H1 (cell line): ENCODE data around the gene NTN5. TPM values are rescaled to one million over a fixed set of nuclear protein-coding genes. Genes with fewer than 3 reads are reported as not detected.

Experiments
- CTCF ChIA-PET: fragments of 300-600 bp; sonication (Branson Sonifier 250); formaldehyde crosslinking; loops from one replicate; lab custom pipeline; 2021; ENCODE audit not compliant: partially characterized antibody; lab: Charles Lee
- POLR2A ChIA-PET: fragments of 300-600 bp; sonication (Branson Sonifier 250); formaldehyde crosslinking; loops from one replicate; lab custom pipeline; 2021; ENCODE audit warnings: inconsistent platforms; ENCODE audit not compliant: partially characterized antibody; lab: Charles Lee
- DNase-seq, 2 experiments: peaks; one replicate each; pipeline versions ENCODE4 v3.0.0 to v3.0.0-alpha.2; 2010 to 2022; ENCODE audit warnings: low spot score in 2 of 2, low read depth in 1 of 2, mixed read lengths in 1 of 2
- FAIRE-seq: peaks from 2 replicates; lab custom pipeline; 2011; peaks lifted over from hg19 to GRCh38; lab: Jason Lieb, UNC
- H2AFZ ChIP-seq: 2 replicates; pipeline ENCODE4 v1.8.1; 2012; ENCODE audit warnings: low read length, inconsistent platforms
- H2AK5ac ChIP-seq: 2 replicates; pipeline ENCODE4 v1.6.1; 2013; ENCODE audit warnings: low read depth, low read length
- H2BK120ac ChIP-seq: replicated peaks from 2 replicates; pipeline ENCODE3; 2013; ENCODE audit warnings: low read depth, low read length, inconsistent platforms
- H2BK12ac ChIP-seq: 2 replicates; pipeline ENCODE4 v1.6.1; 2013; ENCODE audit warnings: low read depth, low read length
- H2BK15ac ChIP-seq: 2 replicates; pipeline ENCODE4 v1.6.1; 2013; ENCODE audit warnings: low read length
- H2BK20ac ChIP-seq: 2 replicates; pipeline ENCODE4 v1.6.1; 2013; ENCODE audit warnings: low read length
- H2BK5ac ChIP-seq: 2 replicates; pipeline ENCODE4 v1.6.1; 2013; ENCODE audit warnings: low read depth, low read length
- H3K14ac ChIP-seq: 2 replicates; pipeline ENCODE4 v1.6.1; 2013; ENCODE audit warnings: inconsistent platforms; ENCODE audit not compliant: insufficient read length
- H3K18ac ChIP-seq: 2 replicates; pipeline ENCODE4 v1.6.1; 2013; ENCODE audit warnings: low read length; ENCODE audit errors: extremely low read depth
- H3K23ac ChIP-seq: 2 replicates; pipeline ENCODE4 v1.6.1; 2013; ENCODE audit warnings: inconsistent platforms; ENCODE audit not compliant: insufficient read length
- H3K23me2 ChIP-seq: 2 replicates; pipeline ENCODE4 v1.6.1; 2013; ENCODE audit warnings: low read depth, low read length
- H3K27ac ChIP-seq: 2 replicates; pipeline ENCODE4 v1.6.1; 2011; ENCODE audit warnings: low read depth, low read length, inconsistent platforms
- H3K27me3 ChIP-seq, 4 experiments: replicated peaks in 1 of 4; 1 replicate in 1 of 4; 2 replicates in 3 of 4; pipeline versions ENCODE4 v1.6.1 to v1.8.1; 2011 to 2013; ENCODE audit warnings: low read length in 3 of 4, mild to moderate bottlenecking in 3 of 4, inconsistent platforms in 2 of 4, mixed read lengths in 2 of 4, moderate library complexity in 1 of 4; ENCODE audit not compliant: control insufficient read depth in 3 of 4, insufficient read depth in 3 of 4; ENCODE audit errors: extremely low read depth in 1 of 4
- H3K36me3 ChIP-seq, 4 experiments: 2 replicates each; pipeline versions ENCODE4 v1.6.1 to v1.8.1; 2011 to 2013; ENCODE audit warnings: mild to moderate bottlenecking in 4 of 4, low read length in 3 of 4, moderate library complexity in 2 of 4, control low read depth in 1 of 4, inconsistent platforms in 1 of 4; ENCODE audit not compliant: insufficient read depth in 4 of 4, control insufficient read depth in 2 of 4
- H3K4ac ChIP-seq: replicated peaks from 2 replicates; pipeline ENCODE3; 2013; ENCODE audit warnings: low read length, low read depth, mixed read lengths, inconsistent platforms; ENCODE audit not compliant: insufficient read length
- H3K4me1 ChIP-seq, 4 experiments: replicated peaks in 1 of 4; 1 replicate in 1 of 4; 2 replicates in 3 of 4; pipeline versions ENCODE4 v1.6.1 to v1.8.1; 2011 to 2013; ENCODE audit warnings: low read length in 3 of 4, inconsistent platforms in 2 of 4, mixed read lengths in 1 of 4; ENCODE audit not compliant: insufficient read depth in 4 of 4, control insufficient read depth in 3 of 4
- H3K4me2 ChIP-seq, 2 experiments: 2 replicates each; pipeline versions ENCODE4 v1.6.1 to v1.8.1; 2011 to 2013; ENCODE audit warnings: low read depth in 2 of 2, low read length in 2 of 2, control low read depth in 1 of 2, inconsistent platforms in 1 of 2, mild to moderate bottlenecking in 1 of 2; ENCODE audit not compliant: insufficient read depth in 1 of 2
- H3K4me3 ChIP-seq, 4 experiments: fragments of 200-600, 300-600 bp in 1 of 4; sonication (generic), shearing (Covaris generic), sonication (Bioruptor Twin) in 1 of 4; 2 replicates each; pipeline versions ENCODE4 v1.5.1 to v1.8.1; 2011 to 2016; ENCODE audit warnings: low read length in 4 of 4, low read depth in 3 of 4, control low read depth in 2 of 4, inconsistent platforms in 2 of 4, mild to moderate bottlenecking in 2 of 4, mixed read lengths in 1 of 4, moderate library complexity in 1 of 4; ENCODE audit not compliant: insufficient read depth in 2 of 4; ENCODE audit errors: extremely low read depth in 1 of 4
- H3K56ac ChIP-seq: replicated peaks from 2 replicates; pipeline ENCODE3; 2013; ENCODE audit warnings: low read depth, mild to moderate bottlenecking, mixed read lengths, low read length, inconsistent platforms; ENCODE audit not compliant: insufficient read length
- H3K79me1 ChIP-seq: 2 replicates; pipeline ENCODE4 v1.6.1; 2013; ENCODE audit warnings: low read depth, low read length, control low read depth
- H3K79me2 ChIP-seq, 2 experiments: 2 replicates each; pipeline versions ENCODE4 v1.6.1 to v1.8.1; 2012 to 2013; ENCODE audit warnings: low read length in 2 of 2, mild to moderate bottlenecking in 2 of 2, inconsistent platforms in 1 of 2; ENCODE audit not compliant: insufficient read depth in 2 of 2, control insufficient read depth in 1 of 2
- H3K9ac ChIP-seq, 4 experiments: replicated peaks in 1 of 4; 1 replicate in 1 of 4; 2 replicates in 3 of 4; pipeline versions ENCODE4 v1.6.1 to v1.8.1; 2011 to 2013; ENCODE audit warnings: low read depth in 3 of 4, low read length in 3 of 4, control low read depth in 2 of 4, mild to moderate bottlenecking in 2 of 4, moderate library complexity in 2 of 4, inconsistent platforms in 1 of 4; ENCODE audit errors: extremely low read depth in 1 of 4
- H3K9me3 ChIP-seq, 2 experiments: 2 replicates each; pipeline versions ENCODE4 v1.6.1 to v1.8.1; 2012 to 2013; ENCODE audit warnings: mild to moderate bottlenecking in 2 of 2, moderate library complexity in 2 of 2, control low read depth in 1 of 2, inconsistent platforms in 1 of 2, low read depth in 1 of 2, low read length in 1 of 2, mixed read lengths in 1 of 2; ENCODE audit not compliant: insufficient read depth in 2 of 2
- H4K20me1 ChIP-seq, 2 experiments: replicated peaks in 1 of 2; 2 replicates each; pipeline versions ENCODE3 to v1.8.1; 2011 to 2013; ENCODE audit warnings: inconsistent platforms in 2 of 2, low read length in 2 of 2, mild to moderate bottlenecking in 1 of 2; ENCODE audit not compliant: insufficient read depth in 2 of 2, control insufficient read depth in 1 of 2
- H4K5ac ChIP-seq: 2 replicates; pipeline ENCODE4 v1.6.1; 2013; ENCODE audit warnings: low read length, low read depth, mixed read lengths, inconsistent platforms; ENCODE audit not compliant: insufficient read length
- H4K8ac ChIP-seq: 2 replicates; pipeline ENCODE4 v1.8.0; 2013; ENCODE audit warnings: mild to moderate bottlenecking, moderate library complexity, low read length, inconsistent platforms; ENCODE audit not compliant: insufficient read depth; ENCODE audit errors: extremely low read depth
- H4K91ac ChIP-seq: replicated peaks from 2 replicates; pipeline ENCODE3; 2013; ENCODE audit warnings: low read length, mixed read lengths, inconsistent platforms; ENCODE audit not compliant: insufficient read length
- SP1 ChIP-seq: IDR thresholded peaks from 2 replicates; pipeline ENCODE4 v1.6.1; 2011; ENCODE audit warnings: low read depth, low read length
- WGBS, 2 experiments: shearing (Covaris generic) in 1 of 2; methylation state at CpG; one replicate each; pipeline versions ENCODE4 v1.1.6 to v1.1.7; 2013 to 2015; ENCODE audit warnings: low lambda C conversion rate in 2 of 2, mixed read lengths in 2 of 2, inconsistent platforms in 1 of 2, low coverage in 1 of 2, missing lambda C conversion rate in 1 of 2; ENCODE audit not compliant: insufficient replicate concordance in 2 of 2, insufficient coverage in 1 of 2, insufficient read length in 1 of 2; ENCODE audit errors: extremely low coverage in 1 of 2, missing lambda C conversion rate in 1 of 2; 5-methylcytosine and 5-hydroxymethylcytosine counted together
- polyA plus RNA-seq, 7 experiments: library from polyadenylated mRNA; depleted of rRNA in 3 of 7; stranded (reverse) in 5 of 7; unstranded in 2 of 7; fragments of >200 nt in 5 of 7; fragments of 200-250 nt in 2 of 7; gene quantifications; 1 replicate in 5 of 7; 2 replicates in 1 of 7; 4 replicates in 1 of 7; pipeline versions ENCODE4 v1.2.1 to v1.2.3, GENCODE V29; 2011 to 2013; ENCODE audit warnings: missing spikeins in 2 of 7, mixed read lengths in 2 of 7
- total RNA-seq: library from RNA; stranded (reverse); fragmentation: NEBNext Ultra II Directional; extraction: Animal tissue kit (Norgen Biotek cat#: 25700); gene quantifications from 2 replicates; pipeline ENCODE4 v1.2.1, GENCODE V29; 2021
- TF ChIP-seq, protein P1 (sequence below): IDR thresholded peaks from 2 replicates; pipeline ENCODE4 v1.6.1; 2012; ENCODE audit warnings: inconsistent platforms

NTN5 gene
- total and polyA plus RNA-seq, 2 of the 8 experiments (the other 6 are each of a cell fraction or from before 2014, with no cell fraction given): 0.47 to 0.85 TPM

DNA sequence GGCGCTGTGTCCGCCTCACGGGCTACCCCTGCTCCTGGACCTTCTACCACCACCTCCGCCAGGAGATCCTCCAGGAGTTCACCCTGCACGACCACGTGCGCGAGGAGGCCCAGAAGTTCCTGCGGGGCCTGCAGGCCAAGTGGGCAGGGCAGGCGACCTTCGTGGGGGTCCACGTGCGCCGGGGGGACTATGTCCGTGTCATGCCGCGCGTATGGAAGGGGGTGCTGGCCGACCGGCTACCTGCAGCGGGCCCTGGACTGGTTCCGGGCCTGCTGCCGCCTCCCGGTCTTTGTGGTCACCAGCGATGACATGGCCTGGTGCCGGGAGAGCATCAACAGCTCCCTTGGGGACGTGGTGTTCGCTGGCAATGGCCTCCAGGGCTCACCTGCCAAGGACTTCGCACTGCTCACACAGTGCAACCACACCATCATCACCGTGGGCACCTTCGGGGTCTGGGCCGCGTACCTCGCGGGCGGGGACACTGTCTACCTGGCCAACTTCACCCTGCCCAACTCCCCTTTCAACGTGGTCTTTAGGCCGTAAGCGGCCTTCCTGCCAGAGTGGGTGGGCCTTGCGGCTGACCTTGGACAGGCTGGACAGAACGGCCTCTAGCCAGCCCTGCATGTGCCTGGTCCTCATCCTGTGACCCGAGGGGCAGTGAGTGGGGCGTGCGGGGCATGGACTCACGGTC lies 7.8 kb upstream of the NTN5 start:
- Histone ChIP-seq H2BK12ac (0 out of 2 replicates have a peak overlapping the region, but pooled peaks have one; percentile 27), H2BK15ac (no peak overlapping the region), H3K14ac (no peak overlapping the region), H4K20me1 (no peaks in the 10 kb centered on the region), H3K9ac (no peak overlapping the region), H2BK20ac (no peak overlapping the region), H3K36me3 (no peaks in the 10 kb centered on the region), H2AK5ac (no peak overlapping the region), H3K27ac (no peak overlapping the region), H3K79me2 (no peaks in the 10 kb centered on the region), H3K4me3 (no peak overlapping the region), H3K27me3 (no peaks in the 10 kb centered on the region), H3K9me3 (no peaks in the 10 kb centered on the region), H2BK120ac (no peak overlapping the region), H3K4ac (no peak overlapping the region), H2BK5ac (no peak overlapping the region), H4K8ac (no peak overlapping the region), H3K4me2 (no peak overlapping the region), H4K5ac (no peak overlapping the region), H3K79me1 (no peaks in the 10 kb centered on the region), H3K23me2 (no peaks in the 10 kb centered on the region), H3K4me1 (peaks cover 0 to 2% (median under 1%) of the 10 kb centered on the region in 4 experiments; a peak in 1 of 7 replicates), H4K91ac (no peak overlapping the region), H3K23ac (no peak overlapping the region), H3K18ac (no peak overlapping the region), H2AFZ (no peak overlapping the region), H3K56ac (no peak overlapping the region)
- POLR2A ChIA-PET: interaction anchor here (3.9 kb wide), 1 partner anchor 16 kb away, joined by 18 read pairs; the partner anchor contains the start of gene FUT2
- CTCF ChIA-PET: no interaction called here
- no peak for DNase-seq
- WGBS, 2 experiments: 93% methylated on average over 45 of the region's 45 CpGs; no CpG with 5 or more reads in 1 of the 2 experiments
- FAIRE-seq: no peak
- TF ChIP-seq, protein P1, sequence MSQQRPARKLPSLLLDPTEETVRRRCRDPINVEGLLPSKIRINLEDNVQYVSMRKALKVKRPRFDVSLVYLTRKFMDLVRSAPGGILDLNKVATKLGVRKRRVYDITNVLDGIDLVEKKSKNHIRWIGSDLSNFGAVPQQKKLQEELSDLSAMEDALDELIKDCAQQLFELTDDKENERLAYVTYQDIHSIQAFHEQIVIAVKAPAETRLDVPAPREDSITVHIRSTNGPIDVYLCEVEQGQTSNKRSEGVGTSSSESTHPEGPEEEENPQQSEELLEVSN: no peak
- no peak for TF ChIP-seq SP1
